Measurements from ENCODE around the gene PAQR7. TPM values are rescaled to one million over a fixed set of nuclear protein-coding genes. Genes with fewer than 3 reads are reported as not detected.

PAQR7 gene
- total RNA-seq, 1 donor: 9.8 TPM

DNA sequence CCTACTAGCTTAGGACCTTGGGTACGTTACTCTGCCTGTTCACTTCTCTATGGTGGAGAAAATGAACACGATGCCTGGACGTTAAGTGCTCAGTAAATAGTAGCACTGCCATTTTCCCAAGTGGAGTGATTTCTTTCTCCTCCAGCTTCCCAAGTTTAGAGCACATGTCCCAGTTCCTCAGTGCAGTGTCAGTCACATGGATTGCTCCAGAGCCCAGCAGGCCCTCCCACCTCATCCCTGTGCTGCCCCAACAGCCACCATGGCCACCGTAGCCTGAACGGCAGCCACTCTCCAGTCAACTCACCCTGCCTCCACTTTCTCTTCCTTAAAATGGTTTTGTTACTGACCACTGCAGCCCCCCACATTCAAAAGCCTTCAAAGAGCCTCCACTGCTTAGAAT lies 22.2 kb upstream of the PAQR7 start:
- TF ChIP-seq, protein P1, sequence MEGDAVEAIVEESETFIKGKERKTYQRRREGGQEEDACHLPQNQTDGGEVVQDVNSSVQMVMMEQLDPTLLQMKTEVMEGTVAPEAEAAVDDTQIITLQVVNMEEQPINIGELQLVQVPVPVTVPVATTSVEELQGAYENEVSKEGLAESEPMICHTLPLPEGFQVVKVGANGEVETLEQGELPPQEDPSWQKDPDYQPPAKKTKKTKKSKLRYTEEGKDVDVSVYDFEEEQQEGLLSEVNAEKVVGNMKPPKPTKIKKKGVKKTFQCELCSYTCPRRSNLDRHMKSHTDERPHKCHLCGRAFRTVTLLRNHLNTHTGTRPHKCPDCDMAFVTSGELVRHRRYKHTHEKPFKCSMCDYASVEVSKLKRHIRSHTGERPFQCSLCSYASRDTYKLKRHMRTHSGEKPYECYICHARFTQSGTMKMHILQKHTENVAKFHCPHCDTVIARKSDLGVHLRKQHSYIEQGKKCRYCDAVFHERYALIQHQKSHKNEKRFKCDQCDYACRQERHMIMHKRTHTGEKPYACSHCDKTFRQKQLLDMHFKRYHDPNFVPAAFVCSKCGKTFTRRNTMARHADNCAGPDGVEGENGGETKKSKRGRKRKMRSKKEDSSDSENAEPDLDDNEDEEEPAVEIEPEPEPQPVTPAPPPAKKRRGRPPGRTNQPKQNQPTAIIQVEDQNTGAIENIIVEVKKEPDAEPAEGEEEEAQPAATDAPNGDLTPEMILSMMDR (IDR thresholded peaks at IDR 0.05; ENCODE audit: extremely low read depth, low read depth, low read length): no peak
- Histone ChIP-seq H2AFZ (ENCODE audit: low read length) (peak overlapping the region; percentile 1), H3K9me3 (ENCODE audit: low read depth, low read length) (no peaks in the 10 kb centered on the region), H4K20me1 (ENCODE audit: insufficient read depth, low read length) (no peaks in the 10 kb centered on the region), H3K4me3 (ENCODE audit: insufficient read depth, low read length) (no peak overlapping the region), H3K27ac (ENCODE audit: low read depth, low read length) (no peak overlapping the region), H3K4me1 (ENCODE audit: insufficient read depth, low read length) (peaks cover 26% of the 10 kb centered on the region), H3K79me2 (ENCODE audit: insufficient read depth, low read length) (peaks cover 36% of the 10 kb centered on the region), H3K27me3 (ENCODE audit: insufficient read depth, low read length) (no peaks in the 10 kb centered on the region), H3K36me3 (ENCODE audit: insufficient read depth, low read length) (peaks cover 35% of the 10 kb centered on the region), H3K4me2 (ENCODE audit: insufficient read depth, low read length) (no peak overlapping the region)
- DNase-seq (ENCODE audit: insufficient read length, low spot score, missing footprints): no peak

DNA sequence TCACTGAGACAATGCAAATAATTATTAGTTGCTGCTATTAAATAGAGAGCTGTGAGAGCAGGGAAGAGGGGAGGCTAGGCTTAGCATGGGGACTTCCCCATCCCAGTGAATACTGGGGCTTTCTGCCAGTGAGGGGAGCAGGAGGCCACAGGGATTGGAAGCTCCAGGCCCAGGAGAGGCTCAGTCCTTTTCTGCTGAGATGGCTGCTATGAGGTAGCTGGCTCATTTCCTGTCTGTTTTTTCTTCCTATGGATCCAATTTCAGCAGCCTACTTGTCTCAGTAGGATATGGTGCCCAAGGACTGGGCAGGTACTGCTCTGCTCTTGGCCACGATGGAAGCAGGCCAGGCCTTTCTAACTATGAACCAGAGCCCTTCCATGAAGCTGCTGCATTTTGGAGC lies 20.8 kb upstream of the PAQR7 start:
- Histone ChIP-seq H3K27me3 (ENCODE audit: insufficient read depth, low read length) (no peaks in the 10 kb centered on the region), H3K4me3 (ENCODE audit: insufficient read depth, low read length) (no peak overlapping the region), H3K4me1 (ENCODE audit: insufficient read depth, low read length) (peaks cover 37% of the 10 kb centered on the region), H3K9me3 (ENCODE audit: low read depth, low read length) (no peaks in the 10 kb centered on the region), H4K20me1 (ENCODE audit: insufficient read depth, low read length) (no peaks in the 10 kb centered on the region), H3K36me3 (ENCODE audit: insufficient read depth, low read length) (peaks cover 22% of the 10 kb centered on the region), H3K4me2 (ENCODE audit: insufficient read depth, low read length) (no peak overlapping the region), H3K27ac (ENCODE audit: low read depth, low read length) (peak overlapping the region; percentile 32), H3K79me2 (ENCODE audit: insufficient read depth, low read length) (peaks cover 22% of the 10 kb centered on the region), H2AFZ (ENCODE audit: low read length) (peak overlapping the region; percentile 86)
- TF ChIP-seq, protein P1 (IDR thresholded peaks at IDR 0.05; ENCODE audit: extremely low read depth, low read depth, low read length): no peak
- DNase-seq (ENCODE audit: insufficient read length, low spot score, missing footprints): no peak

DNA sequence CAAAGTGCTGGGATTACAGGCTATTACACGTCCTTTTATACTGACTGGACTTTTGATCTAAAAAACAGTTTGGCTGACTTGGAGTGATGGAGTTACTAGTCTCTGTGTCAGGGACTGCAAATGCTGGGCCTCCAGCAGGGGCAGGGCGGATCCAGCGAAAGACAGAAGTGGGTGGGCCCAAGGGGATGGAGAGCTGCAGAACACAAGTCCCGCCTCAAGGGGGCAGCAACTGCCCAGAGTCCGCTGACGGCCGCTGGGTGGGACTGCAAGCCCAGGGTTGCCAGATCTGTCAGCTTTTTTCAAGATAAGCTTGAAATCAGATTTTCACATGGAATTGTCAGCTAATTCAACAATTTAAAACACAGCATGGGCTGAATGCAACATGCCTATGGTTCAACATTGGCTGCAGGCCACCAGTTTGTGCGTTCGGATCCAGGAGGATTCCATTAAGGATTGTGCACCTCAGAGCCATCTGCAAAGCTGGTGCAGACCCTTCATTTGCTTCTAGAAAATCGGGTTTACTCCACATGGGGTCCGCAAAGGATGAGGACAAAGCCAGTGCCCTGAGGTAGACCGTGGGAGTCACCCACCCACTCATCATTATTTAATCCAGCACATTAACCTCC lies 20.0 kb upstream of the PAQR7 start:
- H3K79me2 ChIP-seq (ENCODE audit: insufficient read depth, low read length): peaks cover 14% of the 10 kb centered on the region
- no peaks in the 10 kb centered on the region for H3K27me3 ChIP-seq (ENCODE audit: insufficient read depth, low read length)
- H4K20me1 ChIP-seq (ENCODE audit: insufficient read depth, low read length): no peaks in the 10 kb centered on the region
- peak overlapping the region; percentile 32 for H3K27ac ChIP-seq (ENCODE audit: low read depth, low read length)
- TF ChIP-seq, protein P1 (IDR thresholded peaks at IDR 0.05; ENCODE audit: extremely low read depth, low read depth, low read length): peak; percentile 99
- no peak overlapping the region for H3K4me3 ChIP-seq (ENCODE audit: insufficient read depth, low read length)
- DNase-seq (ENCODE audit: insufficient read length, low spot score, missing footprints): peak; percentile 95
- H3K4me2 ChIP-seq (ENCODE audit: insufficient read depth, low read length): peak overlapping the region; percentile 38
- peaks cover 42% of the 10 kb centered on the region for H3K4me1 ChIP-seq (ENCODE audit: insufficient read depth, low read length)
- no peaks in the 10 kb centered on the region for H3K9me3 ChIP-seq (ENCODE audit: low read depth, low read length)
- peaks cover 15% of the 10 kb centered on the region for H3K36me3 ChIP-seq (ENCODE audit: insufficient read depth, low read length)
- peak overlapping the region; percentile 86 for H2AFZ ChIP-seq (ENCODE audit: low read length)

DNA sequence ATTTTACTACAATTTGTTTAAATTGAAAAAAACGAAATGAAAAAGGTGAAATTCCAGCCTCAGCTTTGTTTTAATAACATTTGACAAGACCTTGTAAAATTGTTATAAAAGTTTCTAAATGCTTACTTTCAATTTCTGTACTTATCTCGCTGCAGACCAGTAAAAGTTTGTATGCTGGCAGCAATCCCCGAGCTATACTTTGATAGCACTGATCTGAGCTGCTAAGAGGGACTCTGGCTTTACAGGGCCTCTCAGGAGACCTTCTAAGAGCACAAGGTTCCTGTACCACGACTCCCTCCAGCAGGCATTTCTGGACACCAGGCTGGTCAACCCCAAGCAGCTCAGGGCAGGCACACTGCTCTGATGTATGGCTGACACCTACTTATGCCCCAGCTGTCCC lies 17.6 kb upstream of the PAQR7 start:
- Histone ChIP-seq H3K4me3 (ENCODE audit: insufficient read depth, low read length) (no peak overlapping the region), H3K27ac (ENCODE audit: low read depth, low read length) (peak overlapping the region; percentile 95), H3K79me2 (ENCODE audit: insufficient read depth, low read length) (no peaks in the 10 kb centered on the region), H3K4me2 (ENCODE audit: insufficient read depth, low read length) (peak overlapping the region; percentile 70), H3K9me3 (ENCODE audit: low read depth, low read length) (no peaks in the 10 kb centered on the region), H4K20me1 (ENCODE audit: insufficient read depth, low read length) (no peaks in the 10 kb centered on the region), H3K27me3 (ENCODE audit: insufficient read depth, low read length) (no peaks in the 10 kb centered on the region), H3K4me1 (ENCODE audit: insufficient read depth, low read length) (peaks cover 49% of the 10 kb centered on the region), H3K36me3 (ENCODE audit: insufficient read depth, low read length) (no peaks in the 10 kb centered on the region), H2AFZ (ENCODE audit: low read length) (peak overlapping the region; percentile 13)
- DNase-seq (ENCODE audit: insufficient read length, low spot score, missing footprints): no peak
- TF ChIP-seq, protein P1 (IDR thresholded peaks at IDR 0.05; ENCODE audit: extremely low read depth, low read depth, low read length): no peak
